Fibroblast of pulmonary artery (primary cell): ENCODE data around the gene OTULIN.

Experiments used
- DNase-seq: peaks from one replicate; pipeline ENCODE4 v3.0.0-alpha.2; 2010; ENCODE audit warnings: low read depth
- H3K4me3 ChIP-seq: replicated peaks from 2 replicates; pipeline ENCODE4 v1.5.1; 2011; ENCODE audit warnings: low read depth, mild to moderate bottlenecking, control low read depth, low read length, moderate library complexity
- CTCF ChIP-seq: IDR thresholded peaks from 2 replicates; pipeline ENCODE4 v1.5.1; 2011; ENCODE audit warnings: mild to moderate bottlenecking, control low read depth, low read length, inconsistent platforms; ENCODE audit errors: missing control alignments

The OTULIN gene

GRCh38 chr5:14679595-14679994 is 15.1 kb downstream of the OTULIN start:
- DNase-seq = no peak
- no peak overlapping the region for H3K4me3 ChIP-seq
- TF ChIP-seq CTCF = no peak

GRCh38 chr5:14681236-14681752 is 16.8 kb downstream of the OTULIN start:
- no peak for TF ChIP-seq CTCF
- no peak for DNase-seq
- no peak overlapping the region for H3K4me3 ChIP-seq

GRCh38 chr5:14683906-14684455 is 19.5 kb downstream of the OTULIN start:
- no peak for DNase-seq
- no peak for TF ChIP-seq CTCF
- H3K4me3 ChIP-seq = no peak overlapping the region

GRCh38 chr5:14684757-14685156 is 20.2 kb downstream of the OTULIN start:
- DNase-seq = no peak
- no peak overlapping the region for H3K4me3 ChIP-seq
- TF ChIP-seq CTCF = no peak

- peak; percentile 75 for TF ChIP-seq CTCF
- peak; percentile 74 for DNase-seq
- H3K4me3 ChIP-seq = no peak overlapping the region
Measured at GRCh38 chr5:14685757-14686156, 21.2 kb downstream of the OTULIN start.

GRCh38 chr5:14686517-14686916 is 22.0 kb downstream of the OTULIN start:
- DNase-seq = no peak
- TF ChIP-seq CTCF = no peak
- H3K4me3 ChIP-seq = no peak overlapping the region

GRCh38 chr5:14687023-14687665 is 22.6 kb downstream of the OTULIN start:
- DNase-seq = peak; percentile 23
- H3K4me3 ChIP-seq = no peak overlapping the region
- no peak for TF ChIP-seq CTCF
